Neural progenitor cell (in vitro differentiated cells): ENCODE results near the gene LMAN1L. TPM values are rescaled to one million over a fixed set of nuclear protein-coding genes. Genes with fewer than 3 reads are reported as not detected.

Source experiments
- DNase-seq: peaks from one replicate; pipeline ENCODE4 v3.0.0-alpha.2; 2016; ENCODE audit warnings: low spot score
- H2AFZ ChIP-seq: fragments of 200-600 bp; sonication (generic); replicated peaks from 2 replicates; pipeline ENCODE4 v1.6.1; 2016; ENCODE audit warnings: antibody characterized with exemption
- H3F3A ChIP-seq: fragments of 200-600 bp; sonication (generic); 2 replicates; pipeline ENCODE4 v1.6.1; 2016; ENCODE audit warnings: antibody characterized with exemption, low read depth
- H3K27ac ChIP-seq: fragments of 200-600 bp; sonication (generic); 2 replicates; pipeline ENCODE4 v1.5.1; 2016; ENCODE audit warnings: mild to moderate bottlenecking
- H3K27me3 ChIP-seq: fragments of 200-600 bp; sonication (generic); 2 replicates; pipeline ENCODE4 v1.6.1; 2016; ENCODE audit warnings: mild to moderate bottlenecking, moderate library complexity
- H3K36me3 ChIP-seq: fragments of 200-600 bp; sonication (generic); 2 replicates; pipeline ENCODE4 v1.5.1; 2016
- H3K4me1 ChIP-seq: fragments of 200-600 bp; sonication (generic); 2 replicates; pipeline ENCODE4 v1.6.1; 2016; ENCODE audit warnings: mixed run types
- H3K4me2 ChIP-seq: fragments of 200-600 bp; sonication (generic); 2 replicates; pipeline ENCODE4 v1.6.1; 2016
- H3K4me3 ChIP-seq: fragments of 200-600 bp; sonication (generic); 2 replicates; pipeline ENCODE4 v1.5.1; 2016
- H3K79me2 ChIP-seq: fragments of 200-600 bp; sonication (generic); 2 replicates; pipeline ENCODE4 v1.6.1; 2016; ENCODE audit warnings: low read depth
- H3K9ac ChIP-seq: fragments of 200-600 bp; sonication (generic); 2 replicates; pipeline ENCODE4 v1.6.1; 2016
- H3K9me3 ChIP-seq: fragments of 200-600 bp; sonication (generic); 2 replicates; pipeline ENCODE4 v1.5.1; 2016; ENCODE audit warnings: low read depth
- H4K20me1 ChIP-seq: fragments of 200-600 bp; sonication (generic); 2 replicates; pipeline ENCODE4 v1.6.1; 2016; ENCODE audit warnings: low read depth
- H3K27ac Mint-ChIP-seq: 3 replicates; pipeline ENCODE4 v1.8.0; 2021; ENCODE audit warnings: mixed read lengths
- H3K27me3 Mint-ChIP-seq: 2 replicates; pipeline ENCODE4 v1.8.0; 2022; ENCODE audit warnings: low read depth, mild to moderate bottlenecking, inconsistent platforms, moderate library complexity, mixed read lengths; ENCODE audit not compliant: insufficient read depth
- H3K36me3 Mint-ChIP-seq: 3 replicates; pipeline ENCODE4 v1.8.0; 2021; ENCODE audit warnings: mixed read lengths
- H3K4me1 Mint-ChIP-seq: 3 replicates; pipeline ENCODE4 v1.8.0; 2021; ENCODE audit warnings: mixed read lengths
- H3K4me3 Mint-ChIP-seq: 3 replicates; pipeline ENCODE4 v1.8.0; 2021; ENCODE audit warnings: mild to moderate bottlenecking, moderate library complexity, mixed read lengths
- H3K9me3 Mint-ChIP-seq: 3 replicates; pipeline ENCODE4 v1.8.0; 2020; ENCODE audit warnings: mixed read lengths
- CTCF ChIP-seq: fragments of 200-600 bp; sonication (generic); IDR thresholded peaks from 2 replicates; pipeline ENCODE4 v1.5.1; 2017; ENCODE audit warnings: antibody characterized with exemption, mild to moderate bottlenecking
- EZH2 ChIP-seq: fragments of 200-600 bp; sonication (generic); IDR thresholded peaks from 2 replicates; pipeline ENCODE4 v1.6.1; 2017; ENCODE audit warnings: antibody characterized with exemption, mild to moderate bottlenecking, moderate library complexity
- EZH2phosphoT487 ChIP-seq: fragments of 200-600 bp; sonication (generic); IDR thresholded peaks from 2 replicates; pipeline ENCODE4 v1.6.1; 2017; ENCODE audit warnings: antibody characterized with exemption
- total RNA-seq: library from RNA; depleted of rRNA; stranded (reverse); fragments of >200 nt; gene quantifications from 2 replicates; pipeline ENCODE4 v1.2.3, GENCODE V29; 2015; ENCODE audit warnings: low replicate concordance

The LMAN1L gene
- total RNA-seq, 1 donor from 2014 or later = not detected

DNA sequence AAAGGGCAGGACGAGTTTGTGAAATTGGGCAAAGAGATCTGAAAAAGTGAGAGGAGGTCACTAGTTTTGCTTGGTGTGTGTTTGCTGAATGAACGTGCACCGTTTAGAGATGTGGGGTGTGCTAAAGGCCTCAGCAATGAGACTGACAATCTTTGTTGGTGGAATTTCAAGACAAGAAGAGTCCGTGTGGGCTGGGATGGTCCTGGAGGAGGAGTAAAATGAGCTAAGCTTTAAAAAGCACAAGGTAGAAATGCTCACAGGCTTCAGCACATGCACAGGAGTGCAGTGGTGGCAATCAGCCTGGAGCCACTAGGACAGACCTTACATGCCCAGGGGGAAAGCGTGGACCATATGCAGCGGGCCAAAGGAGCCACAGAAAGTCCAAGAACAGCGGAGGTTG lies 12.3 kb downstream of the LMAN1L start:
- no peaks in the 10 kb centered on the region for H3K36me3 ChIP-seq
- peak overlapping the region; percentile 16 for H3K4me3 Mint-ChIP-seq
- H3K4me2 ChIP-seq = no peak overlapping the region
- peaks cover 30% of the 10 kb centered on the region for H4K20me1 ChIP-seq
- no peak overlapping the region for H3K4me3 ChIP-seq
- peaks cover 22% of the 10 kb centered on the region for H3F3A ChIP-seq
- H3K36me3 Mint-ChIP-seq = no peaks in the 10 kb centered on the region
- H3K27ac Mint-ChIP-seq = no peak overlapping the region
- H3K4me1 Mint-ChIP-seq = peaks cover 28% of the 10 kb centered on the region
- H3K9me3 Mint-ChIP-seq = no peaks in the 10 kb centered on the region
- H3K4me1 ChIP-seq = peaks cover 30% of the 10 kb centered on the region
- peaks cover 41% of the 10 kb centered on the region for H3K27me3 Mint-ChIP-seq
- no peaks in the 10 kb centered on the region for H3K9me3 ChIP-seq
- no peak overlapping the region for H3K9ac ChIP-seq
- H3K27me3 ChIP-seq = peaks cover 58% of the 10 kb centered on the region
- no peak overlapping the region for H2AFZ ChIP-seq
- no peak for DNase-seq
- H3K79me2 ChIP-seq = no peaks in the 10 kb centered on the region
- TF ChIP-seq CTCF (no peak), EZH2phosphoT487 (no peak), EZH2 (no peak)
- H3K27ac ChIP-seq = no peak overlapping the region

- Histone ChIP-seq H3K4me2 (peak overlapping the region; percentile 59), H2AFZ (no peak overlapping the region), H3K36me3 (no peaks in the 10 kb centered on the region), H3K4me1 (peaks cover 24% of the 10 kb centered on the region), H3K27ac (no peak overlapping the region), H3K27me3 (peaks cover 58% of the 10 kb centered on the region), H3K9me3 (no peaks in the 10 kb centered on the region), H3K9ac (no peak overlapping the region), H3K4me3 (no peak overlapping the region), H3F3A (peaks cover 17% of the 10 kb centered on the region), H3K79me2 (no peaks in the 10 kb centered on the region), H4K20me1 (peaks cover 30% of the 10 kb centered on the region)
- Mint-ChIP-seq H3K36me3 (no peaks in the 10 kb centered on the region), H3K9me3 (no peaks in the 10 kb centered on the region), H3K4me1 (peaks cover 24% of the 10 kb centered on the region), H3K27me3 (peaks cover 47% of the 10 kb centered on the region), H3K4me3 (no peak overlapping the region), H3K27ac (no peak overlapping the region)
- TF ChIP-seq EZH2phosphoT487 (no peak), EZH2 (no peak), CTCF (no peak)
- no peak for DNase-seq
Measured at GRCh38 chr15:74825866-74826265, 13.2 kb downstream of the LMAN1L start.

DNA sequence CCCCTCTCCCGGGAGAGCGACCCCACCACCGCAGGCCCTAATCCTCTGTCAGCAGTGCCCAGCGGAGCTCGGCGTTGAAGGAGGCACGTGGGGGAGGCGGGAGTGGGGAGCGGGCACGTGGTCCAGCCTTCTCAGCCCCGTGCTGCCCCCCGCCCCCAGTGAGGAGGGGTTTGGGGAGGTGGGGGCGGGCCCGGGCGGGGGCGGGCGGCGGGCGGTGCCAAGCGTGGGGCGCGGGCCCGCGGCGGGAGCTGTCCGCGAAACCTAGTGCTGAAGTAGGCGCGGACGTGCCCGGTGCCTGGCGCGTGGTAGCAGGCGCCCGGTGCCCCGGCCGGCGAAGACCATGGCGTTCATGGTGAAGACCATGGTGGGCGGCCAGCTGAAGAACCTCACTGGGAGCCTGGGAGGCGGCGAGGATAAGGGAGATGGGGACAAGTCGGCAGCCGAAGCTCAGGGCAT lies 13.8 kb downstream of the LMAN1L start, which contains the start of gene CPLX3:
CPLX3 (plus strand) TSS at position 264 of the 456 bp plus-strand sequence; CDS start at position 341, 77 bp downstream.
- Histone ChIP-seq H3F3A (peaks cover 12% of the 10 kb centered on the region), H4K20me1 (peaks cover 27% of the 10 kb centered on the region), H3K9ac (no peak within 1 kb of the TSS), H3K9me3 (no peaks in the 10 kb centered on the region), H3K4me3 (no peak within 1 kb of the TSS), H3K4me1 (peaks cover 19% of the 10 kb centered on the region), H3K27me3 (peaks cover 58% of the 10 kb centered on the region), H3K4me2 (peak within 1 kb of the TSS; percentile 59), H3K27ac (no peak within 1 kb of the TSS), H3K79me2 (no peaks in the 10 kb centered on the region), H2AFZ (no peak within 1 kb of the TSS), H3K36me3 (no peaks in the 10 kb centered on the region)
- TF ChIP-seq CTCF = no peak
- no peak for TF ChIP-seq EZH2phosphoT487
- TF ChIP-seq EZH2 = no peak
- DNase-seq = peak; percentile 83
- H3K36me3 Mint-ChIP-seq = no peaks in the 10 kb centered on the region
- peaks cover 47% of the 10 kb centered on the region for H3K27me3 Mint-ChIP-seq
- H3K4me1 Mint-ChIP-seq = peaks cover 20% of the 10 kb centered on the region
- H3K27ac Mint-ChIP-seq = no peak within 1 kb of the TSS
- H3K4me3 Mint-ChIP-seq = peak within 1 kb of the TSS; percentile 15
- H3K9me3 Mint-ChIP-seq = no peaks in the 10 kb centered on the region
